Activated B cell treated with CpG ODN at 0.5 μM for 24 hours (primary cell): Measurements from ENCODE around the gene PRSS48. TPM values are rescaled to one million over a fixed set of nuclear protein-coding genes. Genes with fewer than 3 reads are reported as not detected.

ENCODE experiments used
- ATAC-seq: fragments of 200-7000 bp; cut with Tn5 transposase; one replicate; pipeline ENCODE4 v1.10.0; 2021; ENCODE audit warnings: low read depth, mild to moderate bottlenecking, moderate library complexity
- CTCF ChIA-PET: fragments of 350-600 bp; sonication (Branson Sonifier 250); formaldehyde crosslinking; loops from one replicate; lab custom pipeline; 2021; ENCODE audit warnings: antibody characterized with exemption; lab: Charles Lee
- POLR2A ChIA-PET: fragments of 350-600 bp; sonication (Branson Sonifier 250); formaldehyde crosslinking; loops from one replicate; lab custom pipeline; 2021; ENCODE audit warnings: antibody characterized with exemption; lab: Charles Lee
- DNase-seq: peaks from one replicate; pipeline ENCODE4 v3.0.0; 2022
- H3K27ac Mint-ChIP-seq: one replicate; pipeline ENCODE4 v1.8.0; 2020; ENCODE audit warnings: mixed read lengths
- H3K27me3 Mint-ChIP-seq: one replicate; pipeline ENCODE4 v1.8.0; 2021; ENCODE audit warnings: mixed read lengths
- H3K36me3 Mint-ChIP-seq: one replicate; pipeline ENCODE4 v1.8.0; 2021; ENCODE audit warnings: low read depth, mixed read lengths
- H3K4me1 Mint-ChIP-seq: one replicate; pipeline ENCODE4 v1.8.0; 2021; ENCODE audit warnings: mixed read lengths
- H3K4me3 Mint-ChIP-seq: one replicate; pipeline ENCODE4 v1.8.0; 2020; ENCODE audit warnings: mild to moderate bottlenecking, mixed read lengths
- H3K9me3 Mint-ChIP-seq: one replicate; pipeline ENCODE4 v1.8.0; 2020; ENCODE audit warnings: mixed read lengths
- intact Hi-C: fragments of 100-400 bp; cut with micrococcal nuclease; formaldehyde crosslinking; loops from one replicate; pipeline ENCODE4 v1.15.1; 2024
- total RNA-seq: library from RNA; stranded (reverse); gene quantifications from 2 replicates; pipeline ENCODE4 v1.2.3, GENCODE V29; 2022
- TF ChIP-seq, protein P1 (sequence below): fragments of 200-600 bp; IDR thresholded peaks from one replicate; pipeline ENCODE4 v1.8.0; 2022; ENCODE audit warnings: antibody characterized with exemption, mild to moderate bottlenecking

Gene PRSS48
- total RNA-seq, 1 donor from 2014 or later = not detected

DNA sequence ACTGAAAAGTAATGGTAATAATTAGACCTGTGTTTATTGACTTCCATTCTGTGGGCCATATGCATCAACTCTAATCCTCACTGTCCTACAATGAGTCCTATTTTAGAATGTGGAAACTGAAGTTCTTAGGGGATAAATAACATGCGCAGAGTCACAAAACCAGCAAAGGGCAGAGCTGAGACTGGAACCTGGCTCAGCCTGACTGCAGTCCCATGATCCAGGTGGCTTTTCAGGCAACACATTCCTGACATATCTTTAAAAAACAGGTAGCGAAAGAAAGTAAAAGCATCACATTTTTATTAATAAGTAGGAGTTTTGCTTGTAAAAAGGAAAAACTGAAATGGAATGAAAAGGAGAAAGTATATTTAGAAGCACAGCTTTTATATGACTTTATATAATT lies 34.7 kb upstream of the PRSS48 start:
- peaks cover 12% of the 10 kb centered on the region for H3K27me3 Mint-ChIP-seq
- H3K27ac Mint-ChIP-seq = no peak overlapping the region
- CTCF ChIA-PET = no interaction called here
- no peak overlapping the region for H3K4me3 Mint-ChIP-seq
- DNase-seq (no peak), ATAC-seq (no peak)
- POLR2A ChIA-PET = no interaction called here
- TF ChIP-seq, protein P1, sequence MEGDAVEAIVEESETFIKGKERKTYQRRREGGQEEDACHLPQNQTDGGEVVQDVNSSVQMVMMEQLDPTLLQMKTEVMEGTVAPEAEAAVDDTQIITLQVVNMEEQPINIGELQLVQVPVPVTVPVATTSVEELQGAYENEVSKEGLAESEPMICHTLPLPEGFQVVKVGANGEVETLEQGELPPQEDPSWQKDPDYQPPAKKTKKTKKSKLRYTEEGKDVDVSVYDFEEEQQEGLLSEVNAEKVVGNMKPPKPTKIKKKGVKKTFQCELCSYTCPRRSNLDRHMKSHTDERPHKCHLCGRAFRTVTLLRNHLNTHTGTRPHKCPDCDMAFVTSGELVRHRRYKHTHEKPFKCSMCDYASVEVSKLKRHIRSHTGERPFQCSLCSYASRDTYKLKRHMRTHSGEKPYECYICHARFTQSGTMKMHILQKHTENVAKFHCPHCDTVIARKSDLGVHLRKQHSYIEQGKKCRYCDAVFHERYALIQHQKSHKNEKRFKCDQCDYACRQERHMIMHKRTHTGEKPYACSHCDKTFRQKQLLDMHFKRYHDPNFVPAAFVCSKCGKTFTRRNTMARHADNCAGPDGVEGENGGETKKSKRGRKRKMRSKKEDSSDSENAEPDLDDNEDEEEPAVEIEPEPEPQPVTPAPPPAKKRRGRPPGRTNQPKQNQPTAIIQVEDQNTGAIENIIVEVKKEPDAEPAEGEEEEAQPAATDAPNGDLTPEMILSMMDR = no peak
- H3K9me3 Mint-ChIP-seq = no peaks in the 10 kb centered on the region
- H3K4me1 Mint-ChIP-seq = no peaks in the 10 kb centered on the region
- H3K36me3 Mint-ChIP-seq = no peaks in the 10 kb centered on the region
- intact Hi-C loops = no loop called here

DNA sequence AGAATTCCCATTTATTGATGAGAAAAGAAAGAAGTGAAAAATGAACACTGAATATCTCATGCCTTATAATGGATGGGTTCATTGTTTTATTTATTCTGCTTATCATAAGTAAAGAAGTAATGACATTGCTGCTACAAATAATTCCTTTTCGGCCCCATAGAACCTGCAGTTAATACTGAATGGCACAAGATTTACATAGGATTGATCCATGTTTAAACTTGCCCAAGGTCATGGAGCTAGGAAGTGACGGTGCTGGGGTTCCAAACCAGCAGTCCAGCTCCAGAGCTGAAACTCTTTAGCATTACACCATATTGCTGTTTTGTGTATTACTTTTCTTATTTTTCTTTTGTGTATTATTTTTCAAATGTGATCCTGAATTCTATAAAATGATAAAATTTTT lies 30.2 kb upstream of the PRSS48 start:
- Mint-ChIP-seq H3K9me3 (no peaks in the 10 kb centered on the region), H3K36me3 (no peaks in the 10 kb centered on the region), H3K27me3 (no peaks in the 10 kb centered on the region), H3K27ac (no peak overlapping the region), H3K4me1 (no peaks in the 10 kb centered on the region), H3K4me3 (no peak overlapping the region)
- DNase-seq (no peak), ATAC-seq (no peak)
- intact Hi-C loops = no loop called here
- TF ChIP-seq, protein P1 = no peak
- ChIA-PET CTCF (no interaction called here), POLR2A (no interaction called here)

DNA sequence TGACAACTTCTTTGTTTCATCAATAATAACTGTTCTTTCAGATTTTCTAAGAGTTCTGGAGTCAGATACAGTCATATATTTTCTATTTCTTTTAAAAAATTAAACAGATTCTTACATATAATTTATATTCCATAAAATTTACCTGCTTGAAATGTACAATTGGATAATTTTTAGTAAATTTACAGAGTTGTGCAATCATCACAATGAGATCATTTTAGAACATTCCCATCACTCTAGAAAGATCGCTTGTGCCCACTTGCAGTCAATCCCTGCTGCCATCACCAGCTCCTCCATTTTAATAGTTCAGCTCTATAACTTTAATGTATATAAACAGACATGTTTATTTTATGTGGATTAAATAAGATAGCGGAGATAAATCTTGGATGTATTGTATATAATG lies 29.6 kb upstream of the PRSS48 start:
- Mint-ChIP-seq H3K27me3 (no peaks in the 10 kb centered on the region), H3K4me1 (no peaks in the 10 kb centered on the region), H3K4me3 (no peak overlapping the region), H3K9me3 (no peaks in the 10 kb centered on the region), H3K36me3 (no peaks in the 10 kb centered on the region), H3K27ac (no peak overlapping the region)
- DNase-seq = no peak
- ChIA-PET POLR2A (no interaction called here), CTCF (no interaction called here)
- TF ChIP-seq, protein P1 = no peak
- intact Hi-C loops = no loop called here
- ATAC-seq = no peak

DNA sequence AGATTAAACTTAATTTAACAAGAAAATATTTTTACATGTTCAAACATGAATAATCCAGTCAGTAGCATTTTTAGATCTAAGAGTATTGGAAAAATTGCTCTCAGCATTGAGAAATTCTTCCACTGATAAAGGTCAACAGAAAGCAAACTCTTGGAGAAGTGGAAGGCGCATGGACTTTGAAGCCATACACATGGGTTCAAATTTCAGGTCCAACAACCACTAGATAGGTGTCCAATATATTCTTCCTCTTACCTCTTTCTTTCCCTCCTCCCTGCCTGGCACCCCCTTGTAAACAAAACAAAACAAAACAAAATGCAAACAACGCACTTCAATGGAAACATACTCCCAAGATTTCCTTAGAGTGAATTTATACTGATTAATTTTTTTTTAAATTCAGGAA lies 28.4 kb upstream of the PRSS48 start:
- Mint-ChIP-seq H3K27ac (no peak overlapping the region), H3K36me3 (no peaks in the 10 kb centered on the region), H3K4me3 (no peak overlapping the region), H3K27me3 (no peaks in the 10 kb centered on the region), H3K9me3 (no peaks in the 10 kb centered on the region), H3K4me1 (no peaks in the 10 kb centered on the region)
- ATAC-seq (no peak), DNase-seq (no peak)
- TF ChIP-seq, protein P1 = no peak
- intact Hi-C loops = no loop called here
- ChIA-PET CTCF (no interaction called here), POLR2A (no interaction called here)

DNA sequence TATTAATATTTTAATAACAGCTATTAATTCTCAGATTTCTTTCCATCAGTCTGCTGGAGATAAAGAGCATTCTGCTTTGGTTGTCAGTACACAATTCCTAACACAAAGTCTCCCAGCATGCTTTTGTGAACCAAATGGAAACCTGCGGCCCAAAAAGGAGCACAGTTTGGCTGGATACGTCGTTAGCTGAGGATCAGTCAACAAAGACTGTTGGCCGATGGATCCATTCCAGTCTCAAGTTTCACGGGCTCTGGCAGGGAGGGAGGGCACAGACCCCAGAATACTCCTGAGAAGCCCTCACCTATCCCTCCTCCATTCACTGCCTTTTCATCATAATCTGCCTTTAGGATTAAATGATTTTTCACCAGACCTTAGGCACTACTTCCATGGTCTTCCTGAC lies 26.3 kb upstream of the PRSS48 start:
- no peaks in the 10 kb centered on the region for H3K27me3 Mint-ChIP-seq
- no peaks in the 10 kb centered on the region for H3K4me1 Mint-ChIP-seq
- POLR2A ChIA-PET = no interaction called here

More for the DNA sequence above, 26.3 kb upstream of the PRSS48 start:
- no peaks in the 10 kb centered on the region for H3K9me3 Mint-ChIP-seq
- DNase-seq = no peak
- no peak for ATAC-seq
- CTCF ChIA-PET = no interaction called here
- no peak overlapping the region for H3K4me3 Mint-ChIP-seq
- H3K36me3 Mint-ChIP-seq = no peaks in the 10 kb centered on the region
- H3K27ac Mint-ChIP-seq = no peak overlapping the region
- intact Hi-C loops = no loop called here
- TF ChIP-seq, protein P1 = no peak
